Measurements from ENCODE around the gene SGK1.
"Not testable (repeated sequence)": the region's sequence is repeated elsewhere in the genome, so short reads cannot be mapped to it uniquely, and the experiment has no call there.

Gene SGK1

GRCh38 chr6:134182528-134182927 is 135.4 kb downstream of the SGK1 start:
- DNase-seq = no peak

DNA sequence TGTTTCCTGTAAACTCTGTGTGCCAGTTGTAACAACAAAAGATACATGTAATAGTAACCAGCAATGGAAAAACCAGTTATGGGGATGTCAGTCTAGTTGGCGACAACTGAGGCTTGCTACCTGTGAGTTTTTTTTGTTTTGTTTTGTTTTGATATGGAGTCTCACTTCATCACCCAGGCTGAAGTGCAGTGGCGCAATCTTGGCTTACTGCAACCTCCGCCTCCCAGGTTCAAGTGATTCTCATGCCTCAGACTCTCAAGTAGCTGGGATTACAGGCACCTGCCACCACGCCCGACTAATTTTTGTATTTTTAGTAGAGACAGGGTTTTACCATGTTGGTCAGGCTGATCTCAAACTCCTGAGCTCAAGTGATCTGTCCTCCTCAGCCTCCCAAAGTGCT is 136.2 kb downstream of the SGK1 start:
- not testable (repeated sequence) for DNase-seq

GRCh38 chr6:134181251-134181650 is 136.7 kb downstream of the SGK1 start:
- DNase-seq = not testable (repeated sequence)

- DNase-seq = not testable (repeated sequence)
Measured at GRCh38 chr6:134180540-134180939, 137.4 kb downstream of the SGK1 start.

DNA sequence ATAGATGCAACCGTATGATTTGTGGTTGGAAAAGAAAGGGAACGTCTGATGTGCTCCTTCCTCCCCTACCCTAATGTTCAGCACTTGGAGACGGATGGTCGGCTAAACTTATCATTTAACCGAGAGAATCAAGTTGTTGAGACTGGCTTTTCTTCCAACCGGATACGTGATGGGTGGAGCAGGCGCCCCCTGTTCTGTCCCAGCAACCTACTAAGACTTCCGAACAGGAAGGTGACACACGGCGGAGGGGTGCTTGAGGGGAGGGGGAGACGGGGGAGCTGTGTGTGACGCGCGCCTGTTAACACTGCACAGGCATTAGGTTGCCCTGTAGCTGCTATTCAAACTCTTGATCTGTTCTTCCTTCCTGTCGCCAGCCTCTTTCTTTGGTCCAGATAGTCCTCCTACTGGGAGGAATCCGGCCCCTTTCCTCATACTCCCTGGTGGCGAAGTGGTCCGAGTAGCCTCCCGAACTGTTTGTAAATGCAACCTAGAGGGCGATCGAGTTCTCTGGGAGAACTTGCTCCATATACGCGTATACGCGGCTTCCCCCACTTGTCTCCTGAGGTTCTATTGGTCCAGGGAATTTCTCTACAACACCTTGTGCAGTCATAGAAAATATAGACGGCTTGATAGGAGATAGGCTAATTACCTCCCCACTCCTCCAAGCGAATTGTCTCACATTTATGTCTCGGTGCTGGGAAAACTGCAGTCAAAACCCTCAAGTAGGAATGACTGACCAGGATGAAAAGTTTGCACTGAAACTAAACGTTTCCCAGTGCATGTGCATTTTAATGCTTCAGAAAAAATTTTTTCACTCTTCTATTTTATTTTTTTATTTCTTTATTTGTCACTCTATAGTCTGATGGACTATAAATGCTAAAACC is 139.5 kb downstream of the SGK1 start:
- peak; percentile 85 to 86 for DNase-seq

DNA sequence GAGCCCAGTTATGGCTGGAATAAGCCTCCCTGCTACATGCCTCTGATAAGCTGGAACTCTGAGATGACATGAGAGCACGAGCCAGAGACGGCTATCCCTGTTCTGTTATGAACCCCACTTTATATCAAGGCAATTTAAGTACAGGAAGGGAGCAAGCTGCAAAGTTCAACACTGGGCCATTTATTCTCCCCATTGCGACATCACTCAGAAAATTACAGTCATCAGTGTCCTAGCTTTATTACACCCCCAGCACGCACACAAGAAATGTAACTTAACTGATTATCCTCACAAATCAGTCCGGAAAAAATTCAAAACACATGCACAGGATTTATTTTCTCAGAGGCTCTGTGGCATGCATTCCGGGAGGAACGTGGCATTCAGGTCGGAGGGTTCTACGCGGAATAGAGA is 140.2 kb downstream of the SGK1 start:
- no peak for DNase-seq

DNA sequence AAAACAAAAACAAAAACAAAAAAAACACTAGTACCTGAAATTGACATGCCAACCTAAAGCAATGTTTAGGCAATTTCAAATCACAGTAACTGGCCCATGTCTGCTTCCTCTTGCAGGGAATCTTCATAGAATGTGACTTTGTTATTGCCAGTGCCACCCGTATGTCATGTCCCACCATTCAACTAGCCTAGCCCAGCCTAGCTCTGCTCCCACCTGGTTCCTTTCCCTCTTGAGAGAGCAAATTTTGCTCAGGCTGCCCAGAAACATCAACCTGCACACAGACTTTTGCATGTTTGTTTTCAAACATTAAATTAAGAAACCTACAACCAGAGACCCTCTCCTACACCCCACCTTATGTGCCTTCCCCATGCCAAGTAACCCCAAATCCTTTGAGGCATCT is 140.7 kb downstream of the SGK1 start:
- DNase-seq = no peak

- peak in 1 of 2 donors; percentile 15 for DNase-seq
Measured at GRCh38 chr6:134176264-134176975, 141.5 kb downstream of the SGK1 start.

DNA sequence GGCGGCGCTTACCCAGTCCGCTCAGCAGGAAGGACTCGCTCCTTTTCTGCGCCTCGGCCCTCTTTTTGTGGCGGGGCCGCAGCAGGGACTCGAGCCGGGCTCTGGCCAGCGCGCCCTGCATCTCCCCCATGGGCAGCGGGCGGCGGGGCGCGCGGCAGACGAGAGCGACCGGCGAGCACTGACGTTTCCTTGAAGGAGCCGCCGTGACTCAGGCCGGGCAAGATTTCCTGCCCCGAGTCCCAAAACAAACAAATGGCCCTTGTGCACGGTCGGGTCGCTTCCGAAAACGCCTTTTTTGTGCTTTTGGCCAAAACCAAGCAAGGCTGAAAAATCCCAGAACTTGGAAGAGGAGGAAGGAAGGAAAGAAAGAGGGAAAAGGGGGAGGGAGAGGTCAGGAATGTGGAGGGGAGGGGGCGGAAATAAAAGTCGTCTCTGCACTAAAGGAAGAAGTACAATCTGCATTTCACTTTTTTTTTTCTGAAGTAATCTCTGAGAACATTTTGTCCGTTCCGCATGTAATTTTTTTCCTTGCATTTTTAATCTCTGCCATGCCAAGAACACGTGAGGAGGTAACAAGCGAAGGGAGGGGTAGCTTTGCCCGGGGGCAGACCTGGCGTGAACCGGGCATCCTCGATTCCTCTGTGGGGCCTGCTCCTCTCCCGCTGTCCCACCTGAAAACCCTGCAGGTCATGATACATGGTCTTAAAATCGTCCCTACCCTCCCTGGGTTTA is 142.2 kb downstream of the SGK1 start:
- peak; percentile 50 to 57 for DNase-seq

GRCh38 chr6:134174672-134175531 is 143.0 kb downstream of the SGK1 start:
- peak; percentile 94 to 96 for DNase-seq

GRCh38 chr6:134173936-134174671 is 143.8 kb downstream of the SGK1 start:
- DNase-seq = peak; percentile 83 to 93

DNA sequence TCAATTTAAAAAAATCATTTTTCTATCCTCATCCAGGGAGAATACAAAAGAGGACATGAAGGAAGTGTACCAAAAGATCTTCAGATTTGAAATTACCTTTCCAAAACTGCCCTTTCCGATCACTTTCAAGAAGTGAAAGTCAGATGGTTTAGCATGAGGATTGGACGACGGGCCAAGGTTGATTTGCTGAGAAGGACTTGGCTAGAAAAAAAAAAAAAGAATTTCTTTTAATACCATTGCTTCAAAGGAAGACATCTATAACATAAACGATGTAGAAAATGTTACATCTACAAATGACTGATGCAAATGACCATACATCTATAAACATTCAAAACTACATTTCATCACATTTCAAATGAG is 144.6 kb downstream of the SGK1 start:
- no peak for DNase-seq

DNA sequence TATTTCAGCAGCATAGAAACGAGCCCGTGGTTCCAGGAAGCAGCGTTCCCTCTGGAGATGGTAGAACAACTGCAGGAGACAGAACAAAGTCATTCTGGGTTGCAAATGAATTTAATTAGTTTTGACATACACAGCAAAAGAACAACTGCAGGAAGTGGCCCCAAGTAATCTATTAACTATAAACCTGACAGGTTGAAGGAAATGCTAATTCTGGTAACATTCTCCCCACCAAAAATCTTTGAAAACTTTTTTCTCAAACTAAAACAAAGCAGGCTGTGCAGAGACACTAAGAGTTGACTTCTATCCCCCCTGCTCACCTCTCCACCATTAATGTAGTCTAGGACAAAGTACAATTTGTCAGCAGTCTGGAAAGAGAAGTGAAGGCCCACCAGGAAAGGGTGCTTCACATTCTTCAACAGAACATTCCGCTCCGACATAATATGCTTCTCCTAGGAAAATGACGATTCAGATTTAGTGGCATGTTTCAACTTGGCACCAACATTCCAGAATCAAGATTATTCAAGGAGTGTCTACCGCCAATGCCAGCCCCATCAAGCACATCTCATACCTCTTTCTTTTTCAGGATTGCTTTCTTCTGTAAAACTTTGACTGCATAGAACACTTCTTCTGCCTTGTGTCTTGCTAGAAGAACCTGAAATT is 145.1 kb downstream of the SGK1 start:
- DNase-seq = no peak

- DNase-seq = no peak
Measured at GRCh38 chr6:134172020-134172705, 145.7 kb downstream of the SGK1 start.

GRCh38 chr6:134171517-134171916 is 146.4 kb downstream of the SGK1 start:
- no peak for DNase-seq

- DNase-seq = no peak
Measured at GRCh38 chr6:134170844-134171243, 147.1 kb downstream of the SGK1 start.

DNA sequence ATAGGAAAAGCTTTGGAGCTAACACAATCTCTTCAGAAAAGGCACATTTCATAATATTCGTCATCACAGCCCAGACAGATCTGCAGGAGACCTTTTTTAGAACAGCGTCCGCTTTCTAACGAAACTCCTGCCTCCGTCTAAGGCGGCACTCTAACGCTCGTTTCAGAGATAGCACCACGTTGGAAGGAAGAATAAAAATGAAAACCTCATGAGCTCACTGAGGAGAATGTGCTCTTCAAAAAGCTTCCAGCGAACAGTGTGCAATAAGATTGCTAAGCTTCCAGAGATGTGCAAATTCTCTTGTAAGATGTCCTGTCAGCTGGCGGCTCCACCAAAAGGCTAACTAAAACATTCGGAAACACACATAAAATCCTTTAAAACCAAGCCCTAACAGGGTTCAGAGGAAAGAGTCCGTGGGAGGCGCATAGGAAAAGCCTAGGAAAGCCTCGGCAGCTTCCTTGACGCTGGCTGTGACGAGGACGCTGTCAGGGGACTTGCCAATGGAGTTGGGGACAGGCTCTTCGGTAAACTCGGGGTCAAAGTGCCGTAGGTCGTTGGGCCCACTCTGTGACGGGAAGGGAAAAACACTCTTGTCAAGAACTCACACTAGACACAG is 147.9 kb downstream of the SGK1 start:
- no peak for DNase-seq

- no peak for DNase-seq
Measured at GRCh38 chr6:134168590-134169208, 149.2 kb downstream of the SGK1 start.

DNA sequence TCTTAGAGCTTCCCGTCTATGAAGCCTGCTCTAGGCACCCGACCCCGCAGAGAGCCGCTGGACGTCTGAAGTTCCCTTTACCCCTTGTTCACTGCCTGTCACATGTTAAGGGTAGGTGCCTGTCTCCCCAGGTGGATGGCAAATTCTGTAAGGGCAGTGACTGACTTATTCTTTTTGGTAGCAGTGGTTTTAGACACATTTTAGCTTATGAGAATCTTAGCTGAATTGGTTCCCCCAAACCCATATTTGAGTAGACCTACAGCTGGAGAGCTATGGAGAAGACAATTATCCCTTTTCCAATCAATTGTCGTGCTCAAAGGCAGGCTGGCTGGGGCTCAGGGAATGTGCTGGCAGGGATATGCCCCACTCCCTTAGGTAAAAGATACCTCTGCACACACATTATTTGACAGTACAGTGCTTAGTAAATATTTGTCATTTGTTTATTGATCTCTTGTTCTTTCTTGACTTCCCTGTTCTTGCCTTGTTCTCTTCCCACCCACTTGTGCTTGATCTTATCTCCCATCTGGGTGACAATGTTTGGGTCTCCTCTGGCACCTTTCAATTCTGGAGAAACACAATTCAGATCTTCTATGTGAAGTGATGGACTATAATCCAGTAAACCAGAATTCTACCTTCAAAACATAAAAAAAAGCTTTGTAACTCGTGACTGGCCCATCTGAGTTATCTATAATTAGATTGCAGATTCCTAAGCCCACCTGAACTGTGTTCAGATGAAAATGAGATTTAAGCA is 151.2 kb downstream of the SGK1 start:
- DNase-seq = no peak

All from activated CD4-positive, alpha-beta T cell treated with anti-CD3 and anti-CD28 coated beads for 4 hours (primary cell).